Measurements from ENCODE around the gene UNC13A.

UNC13A gene

GRCh38 chr19:17685451-17686022, 2.6 kb downstream of the UNC13A start:
- TF ChIP-seq EZH2phosphoT487 (conservative IDR thresholded peaks at IDR 0.05; ENCODE audit: low read length) (no peak), CTCF (IDR thresholded peaks at IDR 0.05; ENCODE audit: insufficient read depth, low read length, poor library complexity, severe bottlenecking) (no peak)
- no peaks in the 10 kb centered on the region for H3K9me2 ChIP-seq (replicated peaks; ENCODE audit: insufficient read depth, low read length)
- H3K27ac ChIP-seq (ENCODE audit: low read depth, low read length): no peak overlapping the region
- H2AFZ ChIP-seq (ENCODE audit: low read depth, low read length, severe bottlenecking): no peak overlapping the region
- H3K4me3 ChIP-seq (ENCODE audit: insufficient read depth, low read length, poor library complexity, severe bottlenecking): no peak overlapping the region
- no peak overlapping the region for H3K9ac ChIP-seq (ENCODE audit: low read length)
- H3K27me3 ChIP-seq (ENCODE audit: low read length): no peaks in the 10 kb centered on the region
- no peak overlapping the region for H3K4me2 ChIP-seq (ENCODE audit: low read depth, low read length, poor library complexity, severe bottlenecking)
- no peaks in the 10 kb centered on the region for H3F3A ChIP-seq (ENCODE audit: insufficient read depth)
- no peaks in the 10 kb centered on the region for H4K20me1 ChIP-seq (ENCODE audit: low read depth, low read length)
- H3K9me3 ChIP-seq (ENCODE audit: insufficient read depth, low read length): no peaks in the 10 kb centered on the region
- no peaks in the 10 kb centered on the region for H3K36me3 ChIP-seq (ENCODE audit: low read length)
- no peaks in the 10 kb centered on the region for H3K79me2 ChIP-seq (ENCODE audit: insufficient read depth, low read length)

- Histone ChIP-seq H3K36me3 (ENCODE audit: low read length) (no peaks in the 10 kb centered on the region), H2AFZ (ENCODE audit: low read depth, low read length, severe bottlenecking) (no peak overlapping the region), H3K9me2 (replicated peaks; ENCODE audit: insufficient read depth, low read length) (no peaks in the 10 kb centered on the region), H4K20me1 (ENCODE audit: low read depth, low read length) (no peaks in the 10 kb centered on the region), H3K4me2 (ENCODE audit: low read depth, low read length, poor library complexity, severe bottlenecking) (no peak overlapping the region), H3K4me3 (ENCODE audit: insufficient read depth, low read length, poor library complexity, severe bottlenecking) (no peak overlapping the region), H3K27me3 (ENCODE audit: low read length) (no peaks in the 10 kb centered on the region), H3K79me2 (ENCODE audit: insufficient read depth, low read length) (no peaks in the 10 kb centered on the region), H3F3A (ENCODE audit: insufficient read depth) (no peaks in the 10 kb centered on the region), H3K27ac (ENCODE audit: low read depth, low read length) (no peak overlapping the region), H3K9me3 (ENCODE audit: insufficient read depth, low read length) (no peaks in the 10 kb centered on the region), H3K9ac (ENCODE audit: low read length) (no peak overlapping the region)
- TF ChIP-seq EZH2phosphoT487 (conservative IDR thresholded peaks at IDR 0.05; ENCODE audit: low read length) (no peak), CTCF (IDR thresholded peaks at IDR 0.05; ENCODE audit: insufficient read depth, low read length, poor library complexity, severe bottlenecking) (no peak)
Observed at GRCh38 chr19:17684256-17684655, 3.9 kb downstream of the UNC13A start.

- H3K79me2 ChIP-seq (ENCODE audit: insufficient read depth, low read length): no peaks in the 10 kb centered on the region
Observed at GRCh38 chr19:17683078-17683477, 5.1 kb downstream of the UNC13A start.

More at GRCh38 chr19:17683078-17683477, 5.1 kb downstream of the UNC13A start:
- Histone ChIP-seq H3K27me3 (ENCODE audit: low read length) (no peaks in the 10 kb centered on the region), H3K9ac (ENCODE audit: low read length) (no peak overlapping the region), H2AFZ (ENCODE audit: low read depth, low read length, severe bottlenecking) (no peak overlapping the region), H3K36me3 (ENCODE audit: low read length) (no peaks in the 10 kb centered on the region), H3K27ac (ENCODE audit: low read depth, low read length) (no peak overlapping the region), H3K9me2 (replicated peaks; ENCODE audit: insufficient read depth, low read length) (no peaks in the 10 kb centered on the region), H3K9me3 (ENCODE audit: insufficient read depth, low read length) (no peaks in the 10 kb centered on the region), H3F3A (ENCODE audit: insufficient read depth) (no peaks in the 10 kb centered on the region), H4K20me1 (ENCODE audit: low read depth, low read length) (no peaks in the 10 kb centered on the region), H3K4me3 (ENCODE audit: insufficient read depth, low read length, poor library complexity, severe bottlenecking) (no peak overlapping the region), H3K4me2 (ENCODE audit: low read depth, low read length, poor library complexity, severe bottlenecking) (no peak overlapping the region)
- TF ChIP-seq CTCF (IDR thresholded peaks at IDR 0.05; ENCODE audit: insufficient read depth, low read length, poor library complexity, severe bottlenecking) (no peak), EZH2phosphoT487 (conservative IDR thresholded peaks at IDR 0.05; ENCODE audit: low read length) (no peak)
